ENCODE measurements around the gene GNPAT. TPM values are rescaled to one million over a fixed set of nuclear protein-coding genes. Genes with fewer than 3 reads are reported as not detected.

Gene GNPAT
- total RNA-seq, 1 donor from 2014 or later: 37.3 TPM

DNA sequence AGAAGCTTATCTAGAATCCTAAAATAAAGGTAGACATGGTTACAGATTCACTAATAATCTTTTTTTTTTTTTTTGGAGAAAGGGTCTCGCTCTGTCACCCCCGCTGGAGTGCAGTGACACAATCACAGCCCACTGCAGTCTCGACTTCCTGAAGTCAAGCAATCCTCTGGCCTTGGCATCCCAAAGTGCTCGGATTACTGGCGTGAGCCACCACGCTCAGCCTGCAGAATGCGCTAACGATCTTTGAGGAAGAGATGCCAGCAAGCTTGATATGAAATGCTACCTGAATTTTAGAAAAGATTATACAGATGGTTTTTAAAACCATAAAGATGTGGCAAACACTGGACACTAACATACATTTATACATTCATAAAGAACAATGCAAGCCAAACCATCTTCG, 4.1 kb upstream of the GNPAT start:
- Mint-ChIP-seq H3K9me3 (ENCODE audit: unreplicated experiment) (no peaks in the 10 kb centered on the region), H3K36me3 (ENCODE audit: unreplicated experiment) (peaks cover 23% of the 10 kb centered on the region), H3K4me1 (ENCODE audit: unreplicated experiment) (peaks cover 19% of the 10 kb centered on the region), H3K27me3 (ENCODE audit: unreplicated experiment) (no peaks in the 10 kb centered on the region), H3K27ac (ENCODE audit: unreplicated experiment) (no peak overlapping the region), H3K4me3 (ENCODE audit: unreplicated experiment) (no peak overlapping the region)
- TF ChIP-seq, protein P1, sequence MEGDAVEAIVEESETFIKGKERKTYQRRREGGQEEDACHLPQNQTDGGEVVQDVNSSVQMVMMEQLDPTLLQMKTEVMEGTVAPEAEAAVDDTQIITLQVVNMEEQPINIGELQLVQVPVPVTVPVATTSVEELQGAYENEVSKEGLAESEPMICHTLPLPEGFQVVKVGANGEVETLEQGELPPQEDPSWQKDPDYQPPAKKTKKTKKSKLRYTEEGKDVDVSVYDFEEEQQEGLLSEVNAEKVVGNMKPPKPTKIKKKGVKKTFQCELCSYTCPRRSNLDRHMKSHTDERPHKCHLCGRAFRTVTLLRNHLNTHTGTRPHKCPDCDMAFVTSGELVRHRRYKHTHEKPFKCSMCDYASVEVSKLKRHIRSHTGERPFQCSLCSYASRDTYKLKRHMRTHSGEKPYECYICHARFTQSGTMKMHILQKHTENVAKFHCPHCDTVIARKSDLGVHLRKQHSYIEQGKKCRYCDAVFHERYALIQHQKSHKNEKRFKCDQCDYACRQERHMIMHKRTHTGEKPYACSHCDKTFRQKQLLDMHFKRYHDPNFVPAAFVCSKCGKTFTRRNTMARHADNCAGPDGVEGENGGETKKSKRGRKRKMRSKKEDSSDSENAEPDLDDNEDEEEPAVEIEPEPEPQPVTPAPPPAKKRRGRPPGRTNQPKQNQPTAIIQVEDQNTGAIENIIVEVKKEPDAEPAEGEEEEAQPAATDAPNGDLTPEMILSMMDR (IDR thresholded peaks at IDR 0.05): no peak
- DNase-seq (ENCODE audit: extremely low spot score, unreplicated experiment): no peak

GRCh38 chr1:231238298-231238697, 2.7 kb upstream of the GNPAT start:
- no peak overlapping the region for H3K27ac Mint-ChIP-seq (ENCODE audit: unreplicated experiment)
- no peak for DNase-seq (ENCODE audit: extremely low spot score, unreplicated experiment)
- H3K4me3 Mint-ChIP-seq (ENCODE audit: unreplicated experiment): no peak overlapping the region
- H3K27me3 Mint-ChIP-seq (ENCODE audit: unreplicated experiment): no peaks in the 10 kb centered on the region
- TF ChIP-seq, protein P1 (IDR thresholded peaks at IDR 0.05): no peak
- H3K4me1 Mint-ChIP-seq (ENCODE audit: unreplicated experiment): peaks cover 32% of the 10 kb centered on the region
- peaks cover 23% of the 10 kb centered on the region for H3K36me3 Mint-ChIP-seq (ENCODE audit: unreplicated experiment)
- no peaks in the 10 kb centered on the region for H3K9me3 Mint-ChIP-seq (ENCODE audit: unreplicated experiment)

- TF ChIP-seq, protein P1 (IDR thresholded peaks at IDR 0.05): no peak
- Mint-ChIP-seq H3K36me3 (ENCODE audit: unreplicated experiment) (peaks cover 26% of the 10 kb centered on the region), H3K27me3 (ENCODE audit: unreplicated experiment) (no peaks in the 10 kb centered on the region), H3K4me1 (ENCODE audit: unreplicated experiment) (peaks cover 36% of the 10 kb centered on the region), H3K27ac (ENCODE audit: unreplicated experiment) (peak overlapping the region; percentile 94), H3K4me3 (ENCODE audit: unreplicated experiment) (peak overlapping the region; percentile 93), H3K9me3 (ENCODE audit: unreplicated experiment) (no peaks in the 10 kb centered on the region)
- no peak for DNase-seq (ENCODE audit: extremely low spot score, unreplicated experiment)
Observed at GRCh38 chr1:231240531-231240882, 505 bp upstream of the GNPAT start.

DNA sequence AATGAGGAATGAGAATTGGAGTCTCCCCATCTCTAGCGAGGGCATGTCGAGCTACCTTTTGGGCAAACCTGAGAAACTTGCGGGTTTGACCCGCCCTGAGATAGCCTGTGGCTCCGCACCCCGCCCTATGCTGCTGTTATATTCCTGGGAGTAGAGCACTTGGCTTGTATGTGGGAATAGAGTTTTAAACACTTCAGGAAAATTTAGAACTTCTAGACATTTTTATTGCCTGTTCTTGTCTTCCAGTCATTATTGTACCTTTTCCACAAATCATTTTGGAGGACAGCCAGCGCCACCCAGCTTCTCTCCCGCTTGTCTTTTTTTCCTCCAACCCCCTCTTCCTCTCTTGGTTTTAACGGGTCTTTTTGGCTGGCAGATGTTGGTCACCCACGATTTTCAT, 738 bp downstream of the GNPAT start:
- H3K9me3 Mint-ChIP-seq (ENCODE audit: unreplicated experiment): no peaks in the 10 kb centered on the region
- H3K4me3 Mint-ChIP-seq (ENCODE audit: unreplicated experiment): peak overlapping the region; percentile 93
- H3K4me1 Mint-ChIP-seq (ENCODE audit: unreplicated experiment): peaks cover 36% of the 10 kb centered on the region
- peak overlapping the region; percentile 94 for H3K27ac Mint-ChIP-seq (ENCODE audit: unreplicated experiment)
- H3K27me3 Mint-ChIP-seq (ENCODE audit: unreplicated experiment): no peaks in the 10 kb centered on the region
- peaks cover 21% of the 10 kb centered on the region for H3K36me3 Mint-ChIP-seq (ENCODE audit: unreplicated experiment)
- TF ChIP-seq, protein P1 (IDR thresholded peaks at IDR 0.05): no peak
- DNase-seq (ENCODE audit: extremely low spot score, unreplicated experiment): no peak

DNA sequence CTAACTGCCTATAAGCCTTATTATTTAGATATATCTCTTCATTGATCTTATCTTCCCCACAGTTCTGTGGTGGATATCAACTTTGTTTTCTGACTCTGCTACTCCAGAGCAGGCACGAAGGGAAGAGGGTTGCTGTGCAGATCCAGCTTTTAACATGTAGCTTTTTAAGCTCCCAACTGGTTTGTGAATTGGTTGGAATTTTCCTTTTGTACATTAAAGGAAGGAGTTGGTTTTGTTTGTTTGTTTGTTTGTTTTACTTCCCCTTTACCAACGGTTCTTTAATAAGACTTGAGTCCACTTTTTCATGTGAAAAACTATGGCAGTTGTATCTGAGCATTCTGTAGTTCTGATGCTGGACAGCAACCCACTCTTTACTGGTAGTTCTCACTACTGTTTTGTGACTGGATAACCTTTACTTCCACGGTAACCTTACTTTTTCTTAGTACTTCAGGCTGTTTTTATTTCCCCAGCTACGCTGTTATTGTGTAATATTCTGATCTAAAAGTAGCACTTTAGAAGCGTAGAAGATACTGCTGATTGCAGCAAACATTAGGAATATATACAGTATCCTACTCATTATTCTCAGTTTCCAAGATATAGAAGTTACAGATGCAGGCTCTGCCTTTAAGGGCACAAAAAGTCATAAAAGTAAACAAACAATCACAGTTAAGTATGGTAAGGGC, 1.6 kb downstream of the GNPAT start:
- Mint-ChIP-seq H3K4me1 (ENCODE audit: unreplicated experiment) (peaks cover 36% of the 10 kb centered on the region), H3K4me3 (ENCODE audit: unreplicated experiment) (peak overlapping the region; percentile 93), H3K36me3 (ENCODE audit: unreplicated experiment) (peaks cover 13% of the 10 kb centered on the region), H3K27me3 (ENCODE audit: unreplicated experiment) (no peaks in the 10 kb centered on the region), H3K9me3 (ENCODE audit: unreplicated experiment) (no peaks in the 10 kb centered on the region), H3K27ac (ENCODE audit: unreplicated experiment) (peak overlapping the region; percentile 94)
- DNase-seq (ENCODE audit: extremely low spot score, unreplicated experiment): no peak
- TF ChIP-seq, protein P1 (IDR thresholded peaks at IDR 0.05): no peak
